CD4-positive, alpha-beta T cell (primary cell): ENCODE measurements around the gene TNFAIP8L2. TPM values are rescaled to one million over a fixed set of nuclear protein-coding genes. Genes with fewer than 3 reads are reported as not detected.
A peak's percentile ranks its signal among the peaks of the same experiment; 100 is the strongest.

Experiments used
- ATAC-seq: fragments of 200-7000 bp; cut with Tn5 transposase; one replicate; pipeline ENCODE4 v1.10.0; 2022; ENCODE audit warnings: mild to moderate bottlenecking; ENCODE audit not compliant: poor library complexity
- CTCF ChIA-PET: fragments of 350-600 bp; sonication (Branson Sonifier 250); formaldehyde crosslinking; loops from one replicate; lab custom pipeline; 2021; ENCODE audit warnings: antibody characterized with exemption, inconsistent platforms; lab: Charles Lee
- POLR2A ChIA-PET: fragments of 350-600 bp; sonication (Branson Sonifier 250); formaldehyde crosslinking; loops from one replicate; lab custom pipeline; 2021; ENCODE audit warnings: antibody characterized with exemption, inconsistent platforms; lab: Charles Lee
- DNase-seq, 14 experiments: peaks; one replicate each; pipeline ENCODE4 v3.0.0-alpha.2; 2013 to 2020; ENCODE audit warnings: mixed read lengths in 2 of 14
- H3K27ac ChIP-seq, 2 donors: one replicate each; pipeline versions ENCODE4 v1.5.1 to v1.7.0; 2013; ENCODE audit warnings: low read length in 2 of 2, low read depth in 1 of 2, mild to moderate bottlenecking in 1 of 2
- H3K27me3 ChIP-seq, 2 experiments: 1 replicate in 1 of 2; 2 replicates in 1 of 2; pipeline versions ENCODE4 v1.6.1 to v1.7.0; 2013; ENCODE audit warnings: low read length in 2 of 2, control low read depth in 1 of 2, mild to moderate bottlenecking in 1 of 2, moderate library complexity in 1 of 2; ENCODE audit not compliant: insufficient read depth in 2 of 2, control insufficient read depth in 1 of 2
- H3K36me3 ChIP-seq: one replicate; pipeline ENCODE4 v1.6.1; 2013; ENCODE audit warnings: low read length, control low read depth; ENCODE audit not compliant: insufficient read depth
- H3K4me1 ChIP-seq: one replicate; pipeline ENCODE4 v1.6.1; 2013; ENCODE audit warnings: low read length, control low read depth; ENCODE audit not compliant: insufficient read depth
- H3K4me3 ChIP-seq: one replicate; pipeline ENCODE4 v1.5.1; 2013; ENCODE audit warnings: mild to moderate bottlenecking, low read length, moderate library complexity
- H3K9me3 ChIP-seq, 2 experiments: 1 replicate in 1 of 2; 2 replicates in 1 of 2; pipeline versions ENCODE4 v1.6.1 to v1.7.0; 2013; ENCODE audit warnings: low read length in 2 of 2, mild to moderate bottlenecking in 2 of 2, control low read depth in 1 of 2, moderate library complexity in 1 of 2; ENCODE audit not compliant: control insufficient read depth in 1 of 2, insufficient read depth in 1 of 2
- H3K27ac Mint-ChIP-seq: one replicate; pipeline ENCODE4 v1.8.0; 2020; ENCODE audit warnings: mixed read lengths
- H3K27me3 Mint-ChIP-seq: one replicate; pipeline ENCODE4 v1.8.0; 2021; ENCODE audit warnings: mixed read lengths
- H3K36me3 Mint-ChIP-seq: one replicate; pipeline ENCODE4 v1.8.0; 2021; ENCODE audit warnings: low read depth, mixed read lengths
- H3K4me1 Mint-ChIP-seq: one replicate; pipeline ENCODE4 v1.8.0; 2021; ENCODE audit warnings: low read depth, mixed read lengths
- H3K4me3 Mint-ChIP-seq: one replicate; pipeline ENCODE4 v1.8.0; 2020; ENCODE audit warnings: mild to moderate bottlenecking, mixed read lengths
- H3K9me3 Mint-ChIP-seq: one replicate; pipeline ENCODE4 v1.8.0; 2020; ENCODE audit warnings: mixed read lengths
- intact Hi-C, 2 experiments: fragments of 100-400 bp; cut with DNase I in 1 of 2; cut with micrococcal nuclease in 1 of 2; formaldehyde crosslinking; loops; one replicate each; pipeline versions ENCODE4 v1.15.1 to v1.9.0; 2023 to 2025; cut with DNase I, micrococcal nuclease
- total RNA-seq, 174 experiments: library from RNA in 2 of 174; stranded (reverse) in 2 of 174; gene quantifications; one replicate each; pipeline ENCODE4 v1.2.3 and lab custom pipeline; 2021 to 2026
- TF ChIP-seq, protein P1 (sequence below): fragments of 200-600 bp; IDR thresholded peaks from one replicate; pipeline ENCODE4 v1.8.0; 2022; ENCODE audit warnings: antibody characterized with exemption, mild to moderate bottlenecking

Gene TNFAIP8L2
- total RNA-seq, 2 experiments from 2014 or later, result 0.70 to 0.74 TPM

DNA sequence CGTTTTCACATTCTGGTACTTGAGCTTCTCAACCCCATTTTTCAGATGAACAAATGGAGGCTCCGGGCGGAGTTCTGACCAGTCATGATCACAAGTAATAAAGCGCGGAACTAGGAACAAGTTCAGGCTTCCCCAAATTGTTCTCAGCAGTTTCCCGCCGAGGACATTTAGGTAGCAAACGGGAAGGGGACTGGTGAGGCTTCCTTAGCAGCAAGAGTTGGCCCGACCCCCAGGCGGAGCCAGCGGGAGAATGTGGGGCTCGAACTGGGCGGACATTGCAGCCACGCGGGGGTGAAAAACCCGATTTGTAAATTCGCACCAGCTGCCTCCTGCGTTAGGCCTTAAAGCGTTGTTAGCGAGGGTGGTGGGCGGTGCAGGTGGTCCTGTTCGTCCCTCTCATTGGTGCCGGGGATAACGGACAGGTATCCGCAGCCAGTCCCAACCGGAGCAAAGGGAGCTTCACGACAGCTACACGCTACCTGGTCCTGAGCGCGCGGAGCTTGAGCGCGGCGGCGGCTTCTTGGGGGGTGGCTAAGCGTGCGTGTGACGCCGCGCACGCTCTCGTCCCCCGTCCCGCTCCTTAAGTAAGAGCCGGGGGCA lies 25.4 kb upstream of the TNFAIP8L2 start:
- Histone ChIP-seq H3K36me3 (no peaks in the 10 kb centered on the region), H3K27me3 (peaks cover 0 to 9% of the 10 kb centered on the region in 2 experiments), H3K4me3 (peak overlapping the region; percentile 48), H3K4me1 (peaks cover 16% of the 10 kb centered on the region), H3K27ac (peak overlapping the region in 1 of 2 donors; percentile 10), H3K9me3 (peaks cover 0 to 8% of the 10 kb centered on the region in 2 experiments)
- H3K9me3 Mint-ChIP-seq, result no peaks in the 10 kb centered on the region
- ChIA-PET CTCF (interaction anchor here (0.8 to 1.1 kb wide), 3 partner anchors 11 to 106 kb away, joined by 3 read pairs; no protein-coding TSS in a partner anchor), POLR2A (interaction anchor here (0.5 to 3.0 kb wide), 17 partner anchors 8 to 832 kb away, joined by 3 to 40 read pairs (median 5); partner anchors contain the start of genes CDC42SE1, LYSMD1, SCNM1 and TNFAIP8L2)
- peaks cover 15% of the 10 kb centered on the region for H3K36me3 Mint-ChIP-seq
- ATAC-seq, result peak; percentile 100
- peaks cover 15% of the 10 kb centered on the region for H3K4me1 Mint-ChIP-seq
- TF ChIP-seq, protein P1, sequence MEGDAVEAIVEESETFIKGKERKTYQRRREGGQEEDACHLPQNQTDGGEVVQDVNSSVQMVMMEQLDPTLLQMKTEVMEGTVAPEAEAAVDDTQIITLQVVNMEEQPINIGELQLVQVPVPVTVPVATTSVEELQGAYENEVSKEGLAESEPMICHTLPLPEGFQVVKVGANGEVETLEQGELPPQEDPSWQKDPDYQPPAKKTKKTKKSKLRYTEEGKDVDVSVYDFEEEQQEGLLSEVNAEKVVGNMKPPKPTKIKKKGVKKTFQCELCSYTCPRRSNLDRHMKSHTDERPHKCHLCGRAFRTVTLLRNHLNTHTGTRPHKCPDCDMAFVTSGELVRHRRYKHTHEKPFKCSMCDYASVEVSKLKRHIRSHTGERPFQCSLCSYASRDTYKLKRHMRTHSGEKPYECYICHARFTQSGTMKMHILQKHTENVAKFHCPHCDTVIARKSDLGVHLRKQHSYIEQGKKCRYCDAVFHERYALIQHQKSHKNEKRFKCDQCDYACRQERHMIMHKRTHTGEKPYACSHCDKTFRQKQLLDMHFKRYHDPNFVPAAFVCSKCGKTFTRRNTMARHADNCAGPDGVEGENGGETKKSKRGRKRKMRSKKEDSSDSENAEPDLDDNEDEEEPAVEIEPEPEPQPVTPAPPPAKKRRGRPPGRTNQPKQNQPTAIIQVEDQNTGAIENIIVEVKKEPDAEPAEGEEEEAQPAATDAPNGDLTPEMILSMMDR, result no peak
- peak overlapping the region; percentile 88 for H3K27ac Mint-ChIP-seq
- intact Hi-C loops, result no loop called here
- DNase-seq, result peak; percentile 58 to 88 (median 76)
- peak overlapping the region; percentile 86 for H3K4me3 Mint-ChIP-seq
- no peaks in the 10 kb centered on the region for H3K27me3 Mint-ChIP-seq

DNA sequence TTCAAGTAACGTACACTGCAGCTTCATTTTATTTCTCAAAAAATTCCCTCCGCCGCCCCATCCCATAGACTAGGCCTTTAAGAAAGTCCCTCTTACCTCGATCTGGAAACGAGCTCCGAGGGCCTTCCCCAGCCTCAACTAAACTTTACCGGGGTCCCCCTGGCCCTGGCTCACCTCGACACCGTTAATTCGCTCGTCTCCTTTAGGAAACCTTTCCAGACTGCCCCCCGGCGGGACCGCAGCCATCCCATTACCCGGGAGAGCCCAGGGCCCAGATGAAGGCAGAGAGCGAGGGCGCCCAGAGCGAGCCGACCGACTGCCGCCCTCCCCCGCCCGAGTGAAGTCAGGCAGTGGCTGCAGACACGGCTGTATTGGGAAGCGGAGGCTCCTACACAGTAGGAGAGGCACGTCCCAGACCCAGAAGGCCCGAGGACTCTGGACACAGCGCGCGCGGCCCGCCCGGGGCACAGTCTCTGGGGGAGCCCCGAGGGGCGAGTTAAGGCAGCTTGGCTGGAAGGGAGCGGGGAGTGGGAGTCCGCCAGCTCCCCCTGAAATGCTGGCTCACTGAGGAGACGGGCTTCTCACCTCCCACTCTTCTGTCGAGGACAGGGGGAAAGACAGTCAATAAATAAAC lies 24.6 kb upstream of the TNFAIP8L2 start:
- intact Hi-C loops, result no loop called here
- ChIA-PET CTCF (interaction anchor here (0.8 kb wide), 1 partner anchor 10 kb away, joined by 3 read pairs; no protein-coding TSS in a partner anchor), POLR2A (interaction anchor here (0.5 to 3.0 kb wide), 16 partner anchors 9 to 833 kb away, joined by 3 to 40 read pairs (median 5); partner anchors contain the start of genes CDC42SE1, LYSMD1, SCNM1 and TNFAIP8L2)
- H3K4me3 Mint-ChIP-seq, result peak overlapping the region; percentile 86
- DNase-seq (no peak), ATAC-seq (no peak)
- Histone ChIP-seq H3K4me3 (peak overlapping the region; percentile 48), H3K36me3 (no peaks in the 10 kb centered on the region), H3K27ac (no peak overlapping the region), H3K27me3 (peaks cover 0 to 9% of the 10 kb centered on the region in 2 experiments), H3K4me1 (peaks cover 16% of the 10 kb centered on the region), H3K9me3 (peaks cover 0 to 8% of the 10 kb centered on the region in 2 experiments)
- peaks cover 10% of the 10 kb centered on the region for H3K36me3 Mint-ChIP-seq
- peaks cover 15% of the 10 kb centered on the region for H3K4me1 Mint-ChIP-seq
- peak overlapping the region; percentile 88 for H3K27ac Mint-ChIP-seq
- no peaks in the 10 kb centered on the region for H3K27me3 Mint-ChIP-seq
- TF ChIP-seq, protein P1, result no peak
- H3K9me3 Mint-ChIP-seq, result no peaks in the 10 kb centered on the region

DNA sequence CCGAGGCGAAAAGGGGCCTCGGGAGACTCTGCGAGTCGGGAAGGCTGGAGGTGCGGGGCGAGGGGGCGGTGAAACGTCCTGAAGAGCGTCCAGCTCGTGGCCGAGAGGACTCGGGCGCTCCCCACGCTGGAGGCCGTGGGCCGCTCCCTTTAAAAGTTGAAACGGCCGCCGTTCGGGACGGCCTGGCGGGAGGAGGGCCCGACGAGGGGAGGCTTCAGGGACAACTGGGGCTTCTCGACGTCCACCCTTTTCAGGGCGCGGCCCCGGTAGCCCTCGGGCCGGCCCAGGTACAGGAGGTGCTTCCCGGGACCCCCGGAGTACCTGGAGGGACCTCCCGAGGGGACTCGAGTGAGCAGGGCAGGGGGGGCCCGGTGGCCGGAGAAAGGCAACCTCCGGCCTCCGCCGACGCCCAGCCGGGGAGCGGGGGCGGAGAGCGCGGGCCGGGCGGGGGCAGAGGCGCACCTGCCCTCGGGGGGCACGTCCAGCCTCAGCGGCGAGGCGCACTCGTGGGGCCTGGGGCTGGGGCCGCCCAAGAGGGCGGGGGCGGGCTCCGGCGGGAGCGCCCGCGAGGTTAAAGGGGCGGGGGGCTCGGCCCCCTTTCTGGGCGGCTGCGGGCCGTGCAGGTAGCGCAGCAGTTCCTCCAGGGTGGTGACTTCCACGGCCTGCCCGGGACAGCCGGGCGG lies 24.0 kb upstream of the TNFAIP8L2 start:
- H3K9me3 Mint-ChIP-seq, result no peaks in the 10 kb centered on the region
- DNase-seq (no peak), ATAC-seq (no peak)
- H3K4me3 Mint-ChIP-seq, result no peak overlapping the region
- intact Hi-C loops, result no loop called here
- H3K4me3 ChIP-seq, result no peak overlapping the region
- H3K27me3 ChIP-seq, result peaks cover 0 to 9% of the 10 kb centered on the region in 2 experiments
- TF ChIP-seq, protein P1, result no peak
- ChIA-PET CTCF (no interaction called here), POLR2A (interaction anchor here (1.3 to 3.0 kb wide), 3 partner anchors 10 to 25 kb away, joined by 6 to 40 read pairs (median 6); partner anchors contain the start of gene TNFAIP8L2)
- H3K27ac Mint-ChIP-seq, result no peak overlapping the region
- H3K4me1 ChIP-seq, result peaks cover 16% of the 10 kb centered on the region
- peaks cover 0 to 8% of the 10 kb centered on the region in 2 experiments for H3K9me3 ChIP-seq
- peaks cover 15% of the 10 kb centered on the region for H3K4me1 Mint-ChIP-seq
- H3K36me3 ChIP-seq, result no peaks in the 10 kb centered on the region
- H3K27me3 Mint-ChIP-seq, result no peaks in the 10 kb centered on the region
- H3K27ac ChIP-seq, result no peak overlapping the region
- peaks cover 10% of the 10 kb centered on the region for H3K36me3 Mint-ChIP-seq
